Measurements from ENCODE around the gene C1orf167. TPM values are rescaled to one million over a fixed set of nuclear protein-coding genes. Genes with fewer than 3 reads are reported as not detected.

The C1orf167 gene
- total and polyA plus RNA-seq, 2 of the 13 experiments (the other 11 are each of a cell fraction or from before 2014, with no cell fraction given), result not detected

GRCh38 chr1:11752359-11753088, 9.5 kb upstream of the C1orf167 start:
- Histone ChIP-seq H3K4me3 (replicated peaks in 1 of 3; ENCODE audit: insufficient read depth in 1 of 3, low read depth in 2 of 3, low read length in 3 of 3) (no peak overlapping the region), H3K4me1 (ENCODE audit: insufficient read depth, low read length) (peaks cover 10% of the 10 kb centered on the region; the same call in 1 of the 2 replicates), H3K9ac (ENCODE audit: insufficient read depth, low read depth, low read length) (no peak overlapping the region), H3K4me2 (ENCODE audit: low read depth, low read length) (no peak overlapping the region), H3K27me3 (ENCODE audit: control insufficient read depth in 1 of 2, insufficient read depth in 2 of 2, low read length in 2 of 2) (no peaks in the 10 kb centered on the region), H3K27ac (ENCODE audit: extremely low read length, insufficient read depth, low read length) (no peak overlapping the region), H4K20me1 (ENCODE audit: insufficient read depth, low read length) (no peaks in the 10 kb centered on the region), H2AFZ (ENCODE audit: low read length) (no peak overlapping the region), H3K9me3 (ENCODE audit: low read length) (no peaks in the 10 kb centered on the region), H3K36me3 (replicated peaks in 1 of 2; ENCODE audit: control insufficient read depth in 1 of 2, insufficient read depth in 2 of 2, low read length in 2 of 2) (peaks cover 0 to 4% of the 10 kb centered on the region in 2 experiments; a peak in 1 of 5 replicates), H3K79me2 (ENCODE audit: insufficient read depth, low read length) (no peaks in the 10 kb centered on the region)
- ChIA-PET POLR2A (no interaction called here), CTCF (ENCODE audit: low intra/inter-chr PET ratio, low total read pairs) (no interaction called here)
- BruUV-seq (replicated peaks), result no TSS peak
- in situ Hi-C loops (cut with HindIII; ENCODE audit: extremely low pct_ligation_motif_present, low pct_unique_long_range_greater_than_20kb) (loop anchor here (10.0 kb wide), 1 partner anchor 58 kb away; the partner anchor contains the start of gene DRAXIN), intact Hi-C loops (cut with micrococcal nuclease; ENCODE audit: unreplicated experiment) (no loop called here)
- FAIRE-seq (no peak), DNase-seq (ENCODE audit: low spot score) (no peak), ATAC-seq (no peak)
- 53% methylated on average over 13 of the region's 17 CpGs for WGBS (ENCODE audit: low lambda C conversion rate)
- TF ChIP-seq TBX3 (IDR thresholded peaks at IDR 0.05; ENCODE audit: borderline replicate concordance), result no peak
- TF ChIP-seq HNF1B (CRISPR knock-in tag; IDR thresholded peaks at IDR 0.05), result no peak
- no peak for TF ChIP-seq AKAP8 (CRISPR knock-in tag; IDR thresholded peaks at IDR 0.05)
- TF ChIP-seq MEIS1 (CRISPR knock-in tag; IDR thresholded peaks at IDR 0.05; ENCODE audit: borderline replicate concordance), result no peak
- TF ChIP-seq, protein P1, sequence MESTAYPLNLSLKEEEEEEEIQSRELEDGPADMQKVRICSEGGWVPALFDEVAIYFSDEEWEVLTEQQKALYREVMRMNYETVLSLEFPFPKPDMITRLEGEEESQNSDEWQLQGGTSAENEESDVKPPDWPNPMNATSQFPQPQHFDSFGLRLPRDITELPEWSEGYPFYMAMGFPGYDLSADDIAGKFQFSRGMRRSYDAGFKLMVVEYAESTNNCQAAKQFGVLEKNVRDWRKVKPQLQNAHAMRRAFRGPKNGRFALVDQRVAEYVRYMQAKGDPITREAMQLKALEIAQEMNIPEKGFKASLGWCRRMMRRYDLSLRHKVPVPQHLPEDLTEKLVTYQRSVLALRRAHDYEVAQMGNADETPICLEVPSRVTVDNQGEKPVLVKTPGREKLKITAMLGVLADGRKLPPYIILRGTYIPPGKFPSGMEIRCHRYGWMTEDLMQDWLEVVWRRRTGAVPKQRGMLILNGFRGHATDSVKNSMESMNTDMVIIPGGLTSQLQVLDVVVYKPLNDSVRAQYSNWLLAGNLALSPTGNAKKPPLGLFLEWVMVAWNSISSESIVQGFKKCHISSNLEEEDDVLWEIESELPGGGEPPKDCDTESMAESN (CRISPR knock-in tag; conservative IDR thresholded peaks at IDR 0.05), result no peak
- no peak for TF ChIP-seq FOSL1 (CRISPR knock-in tag; IDR thresholded peaks at IDR 0.05; ENCODE audit: borderline replicate concordance)

All from HepG2 (cell line).